Fibroblast of lung (primary cell): ENCODE data around the gene TBC1D22A. TPM values are rescaled to one million over a fixed set of nuclear protein-coding genes. Genes with fewer than 3 reads are reported as not detected.
A peak's percentile ranks its signal among the peaks of the same experiment; 100 is the strongest.

ENCODE experiments used
- DNase-seq, 2 donors: peaks; one replicate each; pipeline versions ENCODE4 v3.0.0 to v3.0.0-alpha.2; 2010; ENCODE audit warnings: low read depth in 2 of 2
- H2AFZ ChIP-seq: 2 replicates; pipeline ENCODE4 v1.5.1; 2012; ENCODE audit warnings: low read length, control low read depth, inconsistent platforms
- H3K27ac ChIP-seq: 2 replicates; pipeline ENCODE4 v1.5.1; 2011; ENCODE audit warnings: low read length, control low read depth; ENCODE audit not compliant: insufficient read depth
- H3K27me3 ChIP-seq: 2 replicates; pipeline ENCODE4 v1.5.1; 2011; ENCODE audit warnings: mild to moderate bottlenecking, low read length; ENCODE audit not compliant: control insufficient read depth, insufficient read depth
- H3K36me3 ChIP-seq: 2 replicates; pipeline ENCODE4 v1.5.1; 2011; ENCODE audit warnings: low read length; ENCODE audit not compliant: control insufficient read depth, insufficient read depth
- H3K4me1 ChIP-seq: 2 replicates; pipeline ENCODE4 v1.5.1; 2011; ENCODE audit warnings: low read length; ENCODE audit not compliant: control insufficient read depth, insufficient read depth; ENCODE audit errors: extremely low read depth
- H3K4me2 ChIP-seq: 2 replicates; pipeline ENCODE4 v1.5.1; 2011; ENCODE audit warnings: low read length, control low read depth; ENCODE audit not compliant: insufficient read depth; ENCODE audit errors: extremely low read depth
- H3K4me3 ChIP-seq, 4 experiments: fragments of 200-600 bp in 1 of 4; sonication (generic) in 1 of 4; replicated peaks in 1 of 4; 2 replicates each; pipeline ENCODE4 v1.5.1; 2011 to 2016; ENCODE audit warnings: low read length in 4 of 4, low read depth in 3 of 4, mild to moderate bottlenecking in 3 of 4, control low read depth in 2 of 4, inconsistent platforms in 1 of 4, mixed read lengths in 1 of 4; ENCODE audit not compliant: insufficient read depth in 1 of 4; ENCODE audit errors: control extremely low read depth in 1 of 4
- H3K79me2 ChIP-seq: 2 replicates; pipeline ENCODE4 v1.5.1; 2012; ENCODE audit warnings: mild to moderate bottlenecking, low read length, inconsistent platforms; ENCODE audit not compliant: control insufficient read depth, insufficient read depth
- H3K9ac ChIP-seq: 2 replicates; pipeline ENCODE4 v1.5.1; 2011; ENCODE audit warnings: mild to moderate bottlenecking, low read length, control low read depth; ENCODE audit not compliant: insufficient read depth
- H3K9me3 ChIP-seq: 2 replicates; pipeline ENCODE4 v1.5.1; 2012; ENCODE audit warnings: low read depth, low read length; ENCODE audit not compliant: control insufficient read depth, insufficient read depth
- H4K20me1 ChIP-seq: 2 replicates; pipeline ENCODE4 v1.5.1; 2011; ENCODE audit warnings: low read length; ENCODE audit not compliant: control insufficient read depth, insufficient read depth; ENCODE audit errors: extremely low read depth
- EZH2 ChIP-seq: IDR thresholded peaks from 2 replicates; pipeline ENCODE4 v1.5.1; 2012; ENCODE audit warnings: low read length, control low read depth, mild to moderate bottlenecking; ENCODE audit errors: missing control alignments
- polyA plus RNA-seq, 2 donors: library from polyadenylated mRNA; depleted of rRNA in 1 of 2; stranded (reverse) in 1 of 2; unstranded in 1 of 2; fragments of >200 nt; gene quantifications; 2 replicates each; pipeline ENCODE4 v1.2.1, GENCODE V29; 2011 to 2012; ENCODE audit warnings: missing spikeins in 1 of 2
- total RNA-seq: library from RNA; depleted of rRNA; stranded (reverse); fragments of >200 nt; gene quantifications from 2 replicates; pipeline ENCODE4 v1.2.1, GENCODE V29; 2014
- TF ChIP-seq, protein P1 (sequence below), 2 donors: IDR thresholded peaks in 1 of 2; conservative IDR thresholded peaks in 1 of 2; 1 replicate in 1 of 2; 2 replicates in 1 of 2; pipeline ENCODE4 v1.5.1; 2011 to 2012; ENCODE audit warnings: low read length in 2 of 2, control low read depth in 1 of 2, inconsistent platforms in 1 of 2, low read depth in 1 of 2, mild to moderate bottlenecking in 1 of 2

The TBC1D22A gene
- total and polyA plus RNA-seq, 2 donors (not counting 1 experiment from before 2014, with no cell fraction given) = 11.6 to 17.6 TPM

DNA sequence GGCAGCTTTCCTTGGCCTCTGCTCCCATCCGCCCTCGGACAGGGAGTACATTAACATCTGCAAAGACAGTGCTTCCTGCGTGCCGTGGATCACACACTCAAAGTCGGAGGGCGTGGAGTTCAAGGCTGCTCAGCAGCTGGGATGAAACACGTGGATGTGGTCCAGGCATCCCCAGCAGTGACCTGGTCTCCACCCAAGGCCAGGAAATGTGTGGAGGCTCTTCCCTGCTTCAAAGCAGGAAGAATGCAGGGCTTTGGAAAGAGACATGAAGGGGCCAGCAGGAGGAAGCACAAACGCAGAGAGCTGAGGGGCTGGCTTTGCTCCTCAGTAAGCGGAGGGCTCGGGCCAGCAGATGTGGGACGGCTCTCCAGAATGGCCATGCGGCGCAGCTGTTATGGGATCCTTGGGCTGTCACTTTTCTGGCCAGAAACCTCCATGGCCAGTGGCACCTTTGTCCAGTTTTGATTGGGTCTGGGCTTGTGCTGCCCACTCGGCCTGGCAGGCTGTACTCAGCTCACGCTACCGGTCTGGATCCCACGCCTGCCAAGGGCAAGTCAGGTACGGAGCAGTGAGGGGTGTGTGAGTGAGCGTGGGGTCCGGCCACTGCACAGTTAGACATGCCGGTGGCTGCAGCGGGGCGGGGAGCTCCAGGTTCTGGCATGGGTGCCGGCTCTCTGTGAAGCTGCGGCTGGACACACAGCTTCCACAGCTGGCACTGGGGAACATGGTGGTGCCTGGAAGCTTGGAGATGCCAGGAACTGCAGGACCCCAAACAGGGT lies 438.0 kb downstream of the TBC1D22A start:
- Histone ChIP-seq H3K27ac (no peak overlapping the region), H2AFZ (no peak overlapping the region)
- peak in 1 of 2 donors; percentile 66 for DNase-seq

DNA sequence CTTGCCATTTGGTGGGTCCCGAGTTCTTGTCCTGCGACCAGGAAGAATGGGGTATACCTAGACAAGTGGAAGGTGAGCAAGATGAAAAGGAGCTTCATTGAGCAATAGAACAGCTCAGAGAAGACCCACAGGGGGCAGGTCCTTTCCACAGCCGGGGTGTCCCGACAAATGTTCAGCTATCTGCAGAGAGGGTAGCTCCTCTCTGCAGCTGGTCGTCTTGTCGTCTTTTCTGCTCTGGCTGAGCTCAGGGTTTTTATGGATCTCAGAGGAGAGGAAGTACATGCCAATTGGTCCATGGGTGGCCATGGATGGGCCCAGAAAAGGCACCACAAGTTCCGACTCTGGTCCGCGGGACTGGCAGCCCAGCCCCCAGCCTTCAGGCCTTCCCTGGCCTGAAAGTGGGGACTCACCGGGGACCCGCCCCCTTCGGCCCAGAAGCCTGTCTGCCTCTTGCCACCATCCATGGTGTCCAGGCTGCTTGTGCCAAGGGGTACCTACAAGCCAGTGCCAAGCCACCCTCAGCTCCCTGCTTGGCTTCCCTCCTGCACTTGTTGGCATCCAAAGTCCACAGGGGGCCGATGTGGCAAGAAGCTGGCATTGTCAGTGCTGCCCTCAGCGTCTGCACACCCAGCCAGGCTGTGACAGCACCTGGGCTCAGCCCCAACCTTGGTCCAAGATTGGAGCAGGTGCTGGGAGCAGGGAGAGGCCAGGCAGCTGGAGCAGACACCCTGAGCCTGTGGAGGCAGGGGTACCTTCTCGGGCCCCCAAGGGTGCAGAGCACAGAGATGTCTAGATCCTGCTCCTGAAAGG lies 438.9 kb downstream of the TBC1D22A start:
- Histone ChIP-seq H3K27ac (no peak overlapping the region), H4K20me1 (no peaks in the 10 kb centered on the region), H3K4me1 (no peaks in the 10 kb centered on the region), H3K4me2 (no peak overlapping the region), H3K79me2 (no peaks in the 10 kb centered on the region), H2AFZ (no peak overlapping the region), H3K27me3 (no peaks in the 10 kb centered on the region), H3K36me3 (no peaks in the 10 kb centered on the region), H3K9ac (no peak overlapping the region), H3K4me3 (no peak overlapping the region), H3K9me3 (no peaks in the 10 kb centered on the region)
- no peak for DNase-seq
- TF ChIP-seq EZH2 = no peak
- TF ChIP-seq, protein P1, sequence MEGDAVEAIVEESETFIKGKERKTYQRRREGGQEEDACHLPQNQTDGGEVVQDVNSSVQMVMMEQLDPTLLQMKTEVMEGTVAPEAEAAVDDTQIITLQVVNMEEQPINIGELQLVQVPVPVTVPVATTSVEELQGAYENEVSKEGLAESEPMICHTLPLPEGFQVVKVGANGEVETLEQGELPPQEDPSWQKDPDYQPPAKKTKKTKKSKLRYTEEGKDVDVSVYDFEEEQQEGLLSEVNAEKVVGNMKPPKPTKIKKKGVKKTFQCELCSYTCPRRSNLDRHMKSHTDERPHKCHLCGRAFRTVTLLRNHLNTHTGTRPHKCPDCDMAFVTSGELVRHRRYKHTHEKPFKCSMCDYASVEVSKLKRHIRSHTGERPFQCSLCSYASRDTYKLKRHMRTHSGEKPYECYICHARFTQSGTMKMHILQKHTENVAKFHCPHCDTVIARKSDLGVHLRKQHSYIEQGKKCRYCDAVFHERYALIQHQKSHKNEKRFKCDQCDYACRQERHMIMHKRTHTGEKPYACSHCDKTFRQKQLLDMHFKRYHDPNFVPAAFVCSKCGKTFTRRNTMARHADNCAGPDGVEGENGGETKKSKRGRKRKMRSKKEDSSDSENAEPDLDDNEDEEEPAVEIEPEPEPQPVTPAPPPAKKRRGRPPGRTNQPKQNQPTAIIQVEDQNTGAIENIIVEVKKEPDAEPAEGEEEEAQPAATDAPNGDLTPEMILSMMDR (conservative IDR thresholded peaks at IDR 0.05 in 1 of 2, IDR thresholded peaks at IDR 0.05 in 1 of 2; ENCODE audit: low read depth in 1 of 2, low read length in 2 of 2) = no peak

More for the DNA sequence above, 438.0 kb downstream of the TBC1D22A start:
- H3K79me2 ChIP-seq = no peaks in the 10 kb centered on the region
- TF ChIP-seq EZH2 = no peak
- TF ChIP-seq, protein P1 (conservative IDR thresholded peaks at IDR 0.05 in 1 of 2, IDR thresholded peaks at IDR 0.05 in 1 of 2; ENCODE audit: low read depth in 1 of 2, low read length in 2 of 2) = peak in 1 of 2 donors; percentile 48
- H4K20me1 ChIP-seq = no peaks in the 10 kb centered on the region
- no peak overlapping the region for H3K4me2 ChIP-seq
- no peaks in the 10 kb centered on the region for H3K27me3 ChIP-seq
- no peak overlapping the region for H3K4me3 ChIP-seq
- H3K4me1 ChIP-seq = no peaks in the 10 kb centered on the region
- H3K9me3 ChIP-seq = no peaks in the 10 kb centered on the region
- H3K36me3 ChIP-seq = no peaks in the 10 kb centered on the region
- no peak overlapping the region for H3K9ac ChIP-seq

GRCh38 chr22:47201996-47202818 lies 439.8 kb downstream of the TBC1D22A start:
- H3K9ac ChIP-seq = no peak overlapping the region
- H4K20me1 ChIP-seq = no peaks in the 10 kb centered on the region
- no peak for TF ChIP-seq EZH2
- TF ChIP-seq, protein P1 (conservative IDR thresholded peaks at IDR 0.05 in 1 of 2, IDR thresholded peaks at IDR 0.05 in 1 of 2; ENCODE audit: low read depth in 1 of 2, low read length in 2 of 2) = no peak
- H2AFZ ChIP-seq = no peak overlapping the region
- DNase-seq = no peak
- H3K4me2 ChIP-seq = no peak overlapping the region
- H3K4me1 ChIP-seq = no peaks in the 10 kb centered on the region
- H3K4me3 ChIP-seq = no peak overlapping the region
- H3K9me3 ChIP-seq = no peaks in the 10 kb centered on the region
- H3K27me3 ChIP-seq = no peaks in the 10 kb centered on the region
- no peaks in the 10 kb centered on the region for H3K36me3 ChIP-seq
- H3K27ac ChIP-seq = no peak overlapping the region
- no peaks in the 10 kb centered on the region for H3K79me2 ChIP-seq
